Measurements from ENCODE around the gene MPP2.

- TF ChIP-seq FOXM1 (IDR thresholded peaks at IDR 0.05; ENCODE audit: low read depth) (no peak), FOXM1 (CRISPR knock-in tag; IDR thresholded peaks at IDR 0.05; ENCODE audit: low read depth) (no peak), SREBF2 (CRISPR knock-in tag; IDR thresholded peaks at IDR 0.05) (no peak), SETDB1 (IDR thresholded peaks at IDR 0.05; ENCODE audit: low read length) (no peak), RCOR1 (IDR thresholded peaks at IDR 0.05; ENCODE audit: borderline replicate concordance in 1 of 2, low read depth in 2 of 2, low read length in 2 of 2) (no peak), RERE (CRISPR knock-in tag; IDR thresholded peaks at IDR 0.05; ENCODE audit: borderline replicate concordance) (no peak), POLR2A (conservative IDR thresholded peaks at IDR 0.05) (no peak), SIN3B (IDR thresholded peaks at IDR 0.05; ENCODE audit: low read depth) (no peak), EZH2 (IDR thresholded peaks at IDR 0.05; ENCODE audit: borderline replicate concordance, low read depth, low read length) (no peak)
- TF ChIP-seq, protein P1, sequence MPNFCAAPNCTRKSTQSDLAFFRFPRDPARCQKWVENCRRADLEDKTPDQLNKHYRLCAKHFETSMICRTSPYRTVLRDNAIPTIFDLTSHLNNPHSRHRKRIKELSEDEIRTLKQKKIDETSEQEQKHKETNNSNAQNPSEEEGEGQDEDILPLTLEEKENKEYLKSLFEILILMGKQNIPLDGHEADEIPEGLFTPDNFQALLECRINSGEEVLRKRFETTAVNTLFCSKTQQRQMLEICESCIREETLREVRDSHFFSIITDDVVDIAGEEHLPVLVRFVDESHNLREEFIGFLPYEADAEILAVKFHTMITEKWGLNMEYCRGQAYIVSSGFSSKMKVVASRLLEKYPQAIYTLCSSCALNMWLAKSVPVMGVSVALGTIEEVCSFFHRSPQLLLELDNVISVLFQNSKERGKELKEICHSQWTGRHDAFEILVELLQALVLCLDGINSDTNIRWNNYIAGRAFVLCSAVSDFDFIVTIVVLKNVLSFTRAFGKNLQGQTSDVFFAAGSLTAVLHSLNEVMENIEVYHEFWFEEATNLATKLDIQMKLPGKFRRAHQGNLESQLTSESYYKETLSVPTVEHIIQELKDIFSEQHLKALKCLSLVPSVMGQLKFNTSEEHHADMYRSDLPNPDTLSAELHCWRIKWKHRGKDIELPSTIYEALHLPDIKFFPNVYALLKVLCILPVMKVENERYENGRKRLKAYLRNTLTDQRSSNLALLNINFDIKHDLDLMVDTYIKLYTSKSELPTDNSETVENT (CRISPR knock-in tag; IDR thresholded peaks at IDR 0.05): no peak
- TF ChIP-seq, protein P2, sequence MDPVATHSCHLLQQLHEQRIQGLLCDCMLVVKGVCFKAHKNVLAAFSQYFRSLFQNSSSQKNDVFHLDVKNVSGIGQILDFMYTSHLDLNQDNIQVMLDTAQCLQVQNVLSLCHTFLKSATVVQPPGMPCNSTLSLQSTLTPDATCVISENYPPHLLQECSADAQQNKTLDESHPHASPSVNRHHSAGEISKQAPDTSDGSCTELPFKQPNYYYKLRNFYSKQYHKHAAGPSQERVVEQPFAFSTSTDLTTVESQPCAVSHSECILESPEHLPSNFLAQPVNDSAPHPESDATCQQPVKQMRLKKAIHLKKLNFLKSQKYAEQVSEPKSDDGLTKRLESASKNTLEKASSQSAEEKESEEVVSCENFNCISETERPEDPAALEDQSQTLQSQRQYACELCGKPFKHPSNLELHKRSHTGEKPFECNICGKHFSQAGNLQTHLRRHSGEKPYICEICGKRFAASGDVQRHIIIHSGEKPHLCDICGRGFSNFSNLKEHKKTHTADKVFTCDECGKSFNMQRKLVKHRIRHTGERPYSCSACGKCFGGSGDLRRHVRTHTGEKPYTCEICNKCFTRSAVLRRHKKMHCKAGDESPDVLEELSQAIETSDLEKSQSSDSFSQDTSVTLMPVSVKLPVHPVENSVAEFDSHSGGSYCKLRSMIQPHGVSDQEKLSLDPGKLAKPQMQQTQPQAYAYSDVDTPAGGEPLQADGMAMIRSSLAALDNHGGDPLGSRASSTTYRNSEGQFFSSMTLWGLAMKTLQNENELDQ (CRISPR knock-in tag; IDR thresholded peaks at IDR 0.05; ENCODE audit: borderline replicate concordance): no peak
Observed at GRCh38 chr17:43842975-43843325, 64.4 kb downstream of the MPP2 start.

All from K562 (cell line).